ENCODE data around the gene CGB7. TPM values are rescaled to one million over a fixed set of nuclear protein-coding genes. Genes with fewer than 3 reads are reported as not detected.

CGB7 gene
- total and polyA plus RNA-seq, 2 donors (not counting 1 experiment from before 2014, with no cell fraction given) = not detected

DNA sequence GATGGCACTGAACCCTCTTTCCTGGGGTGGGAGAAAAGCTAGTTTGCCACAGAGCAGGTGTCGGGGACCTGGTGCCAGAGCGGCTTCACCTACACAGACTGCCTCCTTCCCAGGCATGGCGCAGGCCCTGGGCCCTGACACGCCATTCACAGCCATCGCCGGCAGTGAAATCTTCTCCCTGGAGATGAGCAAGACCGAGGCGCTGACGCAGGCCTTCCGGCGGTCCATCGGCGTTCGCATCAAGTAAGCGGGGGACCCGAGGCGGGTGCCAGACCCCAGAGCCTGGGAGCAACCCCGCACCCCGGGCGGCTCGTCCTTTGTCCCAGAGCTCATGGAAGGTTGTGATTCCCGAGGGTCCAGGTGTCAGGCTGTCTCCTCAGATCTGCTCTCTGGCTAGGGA, 50.6 kb downstream of the CGB7 start:
- Histone ChIP-seq H2AFZ (ENCODE audit: insufficient read depth, low read depth, low read length, poor library complexity, severe bottlenecking) (no peak overlapping the region), H3K4me1 (ENCODE audit: control insufficient read depth in 2 of 2, insufficient read depth in 2 of 2, low read length in 2 of 2) (no peaks in the 10 kb centered on the region), H3K4me3 (ENCODE audit: control extremely low read depth in 1 of 5, extremely low read depth in 1 of 5, insufficient read depth in 1 of 5, low read depth in 2 of 5, low read length in 4 of 5) (no peak overlapping the region), H3K27ac (ENCODE audit: low read length in 2 of 2) (no peak overlapping the region), H3K79me2 (ENCODE audit: control insufficient read depth, insufficient read depth, low read length) (no peaks in the 10 kb centered on the region), H3K4me2 (replicated peaks; ENCODE audit: low read depth, low read length, poor library complexity, severe bottlenecking) (no peak overlapping the region), H3K27me3 (replicated peaks in 1 of 4; ENCODE audit: control extremely low read depth in 1 of 4, control insufficient read depth in 3 of 4, insufficient read depth in 4 of 4, low read length in 3 of 4) (no peaks in the 10 kb centered on the region), H3K9me3 (ENCODE audit: control extremely low read depth in 1 of 3, control insufficient read depth in 2 of 3, insufficient read depth in 1 of 3, low read length in 2 of 3) (no peaks in the 10 kb centered on the region), H3K36me3 (replicated peaks in 1 of 2; ENCODE audit: control extremely low read depth in 1 of 2, control insufficient read depth in 1 of 2, extremely low read depth in 1 of 2, insufficient read depth in 2 of 2, low read length in 1 of 2) (peaks cover 0 to 60% of the 10 kb centered on the region in 2 experiments), H3K9ac (ENCODE audit: low read length) (no peak overlapping the region), H4K20me1 (ENCODE audit: control insufficient read depth, insufficient read depth, low read length, poor library complexity, severe bottlenecking) (no peaks in the 10 kb centered on the region)
- no peak overlapping the region for H3K27ac Mint-ChIP-seq
- no peaks in the 10 kb centered on the region for H3K27me3 Mint-ChIP-seq
- ATAC-seq (ENCODE audit: low read depth) = no peak
- intact Hi-C loops (cut with micrococcal nuclease) = no loop called here
- H3K4me3 Mint-ChIP-seq = no peak overlapping the region
- POLR2A ChIA-PET = no interaction called here
- no peaks in the 10 kb centered on the region for H3K4me1 Mint-ChIP-seq
- TF ChIP-seq, protein P1, sequence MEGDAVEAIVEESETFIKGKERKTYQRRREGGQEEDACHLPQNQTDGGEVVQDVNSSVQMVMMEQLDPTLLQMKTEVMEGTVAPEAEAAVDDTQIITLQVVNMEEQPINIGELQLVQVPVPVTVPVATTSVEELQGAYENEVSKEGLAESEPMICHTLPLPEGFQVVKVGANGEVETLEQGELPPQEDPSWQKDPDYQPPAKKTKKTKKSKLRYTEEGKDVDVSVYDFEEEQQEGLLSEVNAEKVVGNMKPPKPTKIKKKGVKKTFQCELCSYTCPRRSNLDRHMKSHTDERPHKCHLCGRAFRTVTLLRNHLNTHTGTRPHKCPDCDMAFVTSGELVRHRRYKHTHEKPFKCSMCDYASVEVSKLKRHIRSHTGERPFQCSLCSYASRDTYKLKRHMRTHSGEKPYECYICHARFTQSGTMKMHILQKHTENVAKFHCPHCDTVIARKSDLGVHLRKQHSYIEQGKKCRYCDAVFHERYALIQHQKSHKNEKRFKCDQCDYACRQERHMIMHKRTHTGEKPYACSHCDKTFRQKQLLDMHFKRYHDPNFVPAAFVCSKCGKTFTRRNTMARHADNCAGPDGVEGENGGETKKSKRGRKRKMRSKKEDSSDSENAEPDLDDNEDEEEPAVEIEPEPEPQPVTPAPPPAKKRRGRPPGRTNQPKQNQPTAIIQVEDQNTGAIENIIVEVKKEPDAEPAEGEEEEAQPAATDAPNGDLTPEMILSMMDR (IDR thresholded peaks at IDR 0.05) = no peak
- no peak for TF ChIP-seq EZH2 (IDR thresholded peaks at IDR 0.05; ENCODE audit: borderline replicate concordance, insufficient read depth, low read depth, low read length, poor library complexity, severe bottlenecking)
- CTCF ChIA-PET = interaction anchor here (0.7 kb wide), 1 partner anchor 11 kb away, joined by 3 read pairs; no protein-coding TSS in a partner anchor
- WGBS (ENCODE audit: insufficient coverage) = 98% methylated on average over 20 of the region's 22 CpGs
- DNase-seq = no peak
- H3K9me3 Mint-ChIP-seq (ENCODE audit: insufficient read depth) = no peaks in the 10 kb centered on the region

DNA sequence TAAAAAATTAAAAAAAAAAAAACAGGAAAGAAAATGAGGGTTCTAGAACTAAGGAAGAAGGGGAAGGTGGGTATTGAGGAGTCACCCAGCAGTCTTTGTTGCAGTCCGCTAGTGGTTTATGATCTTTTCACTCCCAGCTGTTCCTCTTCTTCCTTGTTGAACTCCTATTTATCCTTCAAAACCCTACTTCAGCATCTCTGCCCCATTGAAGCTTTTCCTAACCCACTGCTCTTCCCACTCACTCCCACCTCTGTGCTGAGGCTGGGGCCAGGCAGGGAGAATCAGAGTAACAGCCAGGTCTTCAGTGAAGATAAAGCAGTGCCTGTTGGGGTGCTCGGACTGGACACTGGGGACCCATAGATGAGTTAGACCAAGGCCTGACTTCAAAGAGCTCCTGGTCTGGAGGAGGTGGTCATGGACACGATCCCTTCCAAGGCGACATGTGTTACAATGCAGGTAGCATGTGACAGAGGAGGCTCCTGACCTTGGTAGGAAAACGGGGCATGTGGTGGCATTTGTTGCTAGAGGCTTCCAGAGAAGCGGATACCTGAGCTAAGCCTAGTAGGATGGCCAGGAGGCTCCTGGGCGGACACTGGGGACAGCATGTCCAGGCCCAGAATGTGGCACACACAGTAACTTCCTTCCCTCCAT, 52.5 kb downstream of the CGB7 start:
- Mint-ChIP-seq H3K27ac (no peak overlapping the region), H3K27me3 (no peaks in the 10 kb centered on the region), H3K9me3 (ENCODE audit: insufficient read depth) (no peaks in the 10 kb centered on the region), H3K4me3 (no peak overlapping the region), H3K4me1 (no peaks in the 10 kb centered on the region)
- Histone ChIP-seq H2AFZ (ENCODE audit: insufficient read depth, low read depth, low read length, poor library complexity, severe bottlenecking) (no peak overlapping the region), H3K36me3 (replicated peaks in 1 of 2; ENCODE audit: control extremely low read depth in 1 of 2, control insufficient read depth in 1 of 2, extremely low read depth in 1 of 2, insufficient read depth in 2 of 2, low read length in 1 of 2) (peaks cover 0 to 45% of the 10 kb centered on the region in 2 experiments), H3K4me2 (replicated peaks; ENCODE audit: low read depth, low read length, poor library complexity, severe bottlenecking) (no peak overlapping the region), H3K27ac (ENCODE audit: low read length in 2 of 2) (no peak overlapping the region), H3K79me2 (ENCODE audit: control insufficient read depth, insufficient read depth, low read length) (peaks cover 4% of the 10 kb centered on the region), H3K9me3 (ENCODE audit: control extremely low read depth in 1 of 3, control insufficient read depth in 2 of 3, insufficient read depth in 1 of 3, low read length in 2 of 3) (no peaks in the 10 kb centered on the region), H3K9ac (ENCODE audit: low read length) (no peak overlapping the region), H4K20me1 (ENCODE audit: control insufficient read depth, insufficient read depth, low read length, poor library complexity, severe bottlenecking) (no peaks in the 10 kb centered on the region), H3K4me1 (ENCODE audit: control insufficient read depth in 2 of 2, insufficient read depth in 2 of 2, low read length in 2 of 2) (no peaks in the 10 kb centered on the region), H3K4me3 (ENCODE audit: control extremely low read depth in 1 of 5, extremely low read depth in 1 of 5, insufficient read depth in 1 of 5, low read depth in 2 of 5, low read length in 4 of 5) (no peak overlapping the region), H3K27me3 (replicated peaks in 1 of 4; ENCODE audit: control extremely low read depth in 1 of 4, control insufficient read depth in 3 of 4, insufficient read depth in 4 of 4, low read length in 3 of 4) (no peaks in the 10 kb centered on the region)
- DNase-seq = no peak
- intact Hi-C loops (cut with micrococcal nuclease) = no loop called here
- CTCF ChIA-PET = no interaction called here
- TF ChIP-seq, protein P1 (IDR thresholded peaks at IDR 0.05) = no peak
- TF ChIP-seq EZH2 (IDR thresholded peaks at IDR 0.05; ENCODE audit: borderline replicate concordance, insufficient read depth, low read depth, low read length, poor library complexity, severe bottlenecking) = no peak
- POLR2A ChIA-PET = interaction anchor here (0.7 kb wide), 1 partner anchor 54 kb away, joined by 3 read pairs; no protein-coding TSS in a partner anchor
- ATAC-seq (ENCODE audit: low read depth) = no peak
- 96% methylated on average over 6 of the region's 7 CpGs for WGBS (ENCODE audit: insufficient coverage)
